ENCODE data around the gene QPCTL. TPM values are rescaled to one million over a fixed set of nuclear protein-coding genes. Genes with fewer than 3 reads are reported as not detected.

QPCTL gene
- total and polyA plus RNA-seq, 2 donors (not counting 1 experiment from before 2014, with no cell fraction given): 9.4 to 50.9 TPM

DNA sequence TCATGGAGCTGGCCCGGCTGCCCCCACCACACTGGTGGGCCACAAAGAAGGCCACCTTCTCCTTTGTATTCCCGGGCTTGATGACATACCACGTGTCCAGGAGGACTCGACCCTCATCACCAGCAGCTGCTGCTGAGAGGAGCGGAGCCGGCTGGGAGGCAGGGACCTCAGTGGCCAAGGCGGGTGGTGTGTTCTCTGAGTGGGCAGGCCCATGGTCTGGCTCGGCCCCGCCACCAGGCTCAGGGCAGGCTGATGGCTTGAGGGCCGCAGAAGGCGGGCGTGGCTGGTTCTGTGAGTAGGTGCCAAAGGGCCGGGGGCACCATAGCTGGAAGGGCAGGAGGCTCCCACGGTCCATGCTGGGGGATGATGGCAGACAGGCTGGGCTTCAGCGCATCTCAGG is 20.7 kb downstream of the QPCTL start:
- no peaks in the 10 kb centered on the region for H3K9me3 Mint-ChIP-seq (ENCODE audit: insufficient read depth)
- CTCF ChIA-PET: interaction anchor here (0.9 kb wide), 1 partner anchor 86 kb away, joined by 3 read pairs; no protein-coding TSS in a partner anchor
- H3K4me3 Mint-ChIP-seq: no peak overlapping the region
- POLR2A ChIA-PET: no interaction called here
- no peak for DNase-seq
- no peaks in the 10 kb centered on the region for H3K27me3 ChIP-seq (replicated peaks in 1 of 4; ENCODE audit: control extremely low read depth in 1 of 4, control insufficient read depth in 3 of 4, insufficient read depth in 4 of 4, low read length in 3 of 4)
- intact Hi-C loops (cut with micrococcal nuclease): no loop called here
- peaks cover 14 to 21% of the 10 kb centered on the region in 2 donors for H3K4me1 ChIP-seq (ENCODE audit: control insufficient read depth in 2 of 2, insufficient read depth in 2 of 2, low read length in 2 of 2)
- no peaks in the 10 kb centered on the region for H3K27me3 Mint-ChIP-seq
- no peak overlapping the region for H3K4me3 ChIP-seq (ENCODE audit: control extremely low read depth in 1 of 5, extremely low read depth in 1 of 5, insufficient read depth in 1 of 5, low read depth in 2 of 5, low read length in 4 of 5)
- TF ChIP-seq, protein P1, sequence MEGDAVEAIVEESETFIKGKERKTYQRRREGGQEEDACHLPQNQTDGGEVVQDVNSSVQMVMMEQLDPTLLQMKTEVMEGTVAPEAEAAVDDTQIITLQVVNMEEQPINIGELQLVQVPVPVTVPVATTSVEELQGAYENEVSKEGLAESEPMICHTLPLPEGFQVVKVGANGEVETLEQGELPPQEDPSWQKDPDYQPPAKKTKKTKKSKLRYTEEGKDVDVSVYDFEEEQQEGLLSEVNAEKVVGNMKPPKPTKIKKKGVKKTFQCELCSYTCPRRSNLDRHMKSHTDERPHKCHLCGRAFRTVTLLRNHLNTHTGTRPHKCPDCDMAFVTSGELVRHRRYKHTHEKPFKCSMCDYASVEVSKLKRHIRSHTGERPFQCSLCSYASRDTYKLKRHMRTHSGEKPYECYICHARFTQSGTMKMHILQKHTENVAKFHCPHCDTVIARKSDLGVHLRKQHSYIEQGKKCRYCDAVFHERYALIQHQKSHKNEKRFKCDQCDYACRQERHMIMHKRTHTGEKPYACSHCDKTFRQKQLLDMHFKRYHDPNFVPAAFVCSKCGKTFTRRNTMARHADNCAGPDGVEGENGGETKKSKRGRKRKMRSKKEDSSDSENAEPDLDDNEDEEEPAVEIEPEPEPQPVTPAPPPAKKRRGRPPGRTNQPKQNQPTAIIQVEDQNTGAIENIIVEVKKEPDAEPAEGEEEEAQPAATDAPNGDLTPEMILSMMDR (IDR thresholded peaks at IDR 0.05): no peak
- no peak for TF ChIP-seq EZH2 (IDR thresholded peaks at IDR 0.05; ENCODE audit: borderline replicate concordance, insufficient read depth, low read depth, low read length, poor library complexity, severe bottlenecking)
- ATAC-seq (ENCODE audit: low read depth): no peak
- no peaks in the 10 kb centered on the region for H3K9me3 ChIP-seq (ENCODE audit: control extremely low read depth in 1 of 3, control insufficient read depth in 2 of 3, insufficient read depth in 1 of 3, low read length in 2 of 3)
- peaks cover 32% of the 10 kb centered on the region for H4K20me1 ChIP-seq (ENCODE audit: control insufficient read depth, insufficient read depth, low read length, poor library complexity, severe bottlenecking)
- no peak overlapping the region for H3K9ac ChIP-seq (ENCODE audit: low read length)
- H3K4me2 ChIP-seq (replicated peaks; ENCODE audit: low read depth, low read length, poor library complexity, severe bottlenecking): no peak overlapping the region
- H3K36me3 ChIP-seq (replicated peaks in 1 of 2; ENCODE audit: control extremely low read depth in 1 of 2, control insufficient read depth in 1 of 2, extremely low read depth in 1 of 2, insufficient read depth in 2 of 2, low read length in 1 of 2): peaks cover 0 to 18% of the 10 kb centered on the region in 2 experiments
- H3K27ac Mint-ChIP-seq: no peak overlapping the region
- no peak overlapping the region for H3K27ac ChIP-seq (ENCODE audit: low read length in 2 of 2)
- peaks cover 41% of the 10 kb centered on the region for H3K4me1 Mint-ChIP-seq
- WGBS (ENCODE audit: insufficient coverage): 95% methylated on average over 14 of the region's 15 CpGs
- H2AFZ ChIP-seq (ENCODE audit: insufficient read depth, low read depth, low read length, poor library complexity, severe bottlenecking): no peak overlapping the region
- peaks cover 88% of the 10 kb centered on the region for H3K79me2 ChIP-seq (ENCODE audit: control insufficient read depth, insufficient read depth, low read length)

DNA sequence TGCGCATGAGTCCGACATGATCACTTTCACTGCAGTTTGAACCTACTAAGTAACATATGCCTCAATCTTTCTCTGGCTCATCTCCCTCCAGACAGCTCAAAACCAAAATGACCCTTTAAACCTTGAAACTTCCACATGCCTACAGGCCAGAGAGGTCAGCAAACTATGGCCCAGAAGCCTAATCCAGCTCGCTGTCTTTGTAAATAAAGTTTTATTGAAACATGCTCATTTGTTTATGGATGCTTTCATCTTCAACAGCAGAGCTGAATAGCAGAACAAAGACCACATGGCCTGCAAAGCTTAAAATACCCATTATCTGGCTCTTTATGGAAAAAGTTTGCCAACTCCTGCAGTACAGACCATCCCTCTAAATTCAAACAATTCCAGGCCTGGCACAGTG is 22.7 kb downstream of the QPCTL start:
- Histone ChIP-seq H2AFZ (ENCODE audit: insufficient read depth, low read depth, low read length, poor library complexity, severe bottlenecking) (no peak overlapping the region), H3K79me2 (ENCODE audit: control insufficient read depth, insufficient read depth, low read length) (peaks cover 92% of the 10 kb centered on the region), H3K9me3 (ENCODE audit: control extremely low read depth in 1 of 3, control insufficient read depth in 2 of 3, insufficient read depth in 1 of 3, low read length in 2 of 3) (peaks cover 0 to 3% (median 0%) of the 10 kb centered on the region in 3 donors), H3K27me3 (replicated peaks in 1 of 4; ENCODE audit: control extremely low read depth in 1 of 4, control insufficient read depth in 3 of 4, insufficient read depth in 4 of 4, low read length in 3 of 4) (no peaks in the 10 kb centered on the region), H3K4me3 (ENCODE audit: control extremely low read depth in 1 of 5, extremely low read depth in 1 of 5, insufficient read depth in 1 of 5, low read depth in 2 of 5, low read length in 4 of 5) (no peak overlapping the region), H3K4me2 (replicated peaks; ENCODE audit: low read depth, low read length, poor library complexity, severe bottlenecking) (no peak overlapping the region), H3K27ac (ENCODE audit: low read length in 2 of 2) (no peak overlapping the region), H3K9ac (ENCODE audit: low read length) (no peak overlapping the region), H3K4me1 (ENCODE audit: control insufficient read depth in 2 of 2, insufficient read depth in 2 of 2, low read length in 2 of 2) (peaks cover 18 to 25% of the 10 kb centered on the region in 2 donors), H4K20me1 (ENCODE audit: control insufficient read depth, insufficient read depth, low read length, poor library complexity, severe bottlenecking) (peaks cover 32% of the 10 kb centered on the region), H3K36me3 (replicated peaks in 1 of 2; ENCODE audit: control extremely low read depth in 1 of 2, control insufficient read depth in 1 of 2, extremely low read depth in 1 of 2, insufficient read depth in 2 of 2, low read length in 1 of 2) (peaks cover 0 to 22% of the 10 kb centered on the region in 2 experiments)
- Mint-ChIP-seq H3K27ac (no peak overlapping the region), H3K4me3 (peak overlapping the region; percentile 3), H3K9me3 (ENCODE audit: insufficient read depth) (no peaks in the 10 kb centered on the region), H3K27me3 (no peaks in the 10 kb centered on the region), H3K4me1 (peaks cover 42% of the 10 kb centered on the region)
- TF ChIP-seq, protein P1 (IDR thresholded peaks at IDR 0.05): no peak
- no peak for TF ChIP-seq EZH2 (IDR thresholded peaks at IDR 0.05; ENCODE audit: borderline replicate concordance, insufficient read depth, low read depth, low read length, poor library complexity, severe bottlenecking)
- intact Hi-C loops (cut with micrococcal nuclease): loop anchor here (5.0 kb wide), 1 partner anchor 77 kb away; the partner anchor contains the start of gene DMWD
- ChIA-PET CTCF (interaction anchor here (0.6 to 5.0 kb wide), 6 partner anchors 19 to 131 kb away, joined by 3 to 57 read pairs (median 4); partner anchors contain the start of genes MEIOSIN, QPCTL, SIX5 and SNRPD2), POLR2A (interaction anchor here (0.5 kb wide), 1 partner anchor 14 kb away, joined by 3 read pairs; no protein-coding TSS in a partner anchor)
- ATAC-seq (ENCODE audit: low read depth): no peak
- no peak for DNase-seq
- 88% methylated on average over 3 of the region's 3 CpGs for WGBS (ENCODE audit: insufficient coverage)

Data from B cell (primary cell).